ENCODE measurements around the gene APLN. TPM values are rescaled to one million over a fixed set of nuclear protein-coding genes. Genes with fewer than 3 reads are reported as not detected.

APLN gene
- total RNA-seq, 1 donor from 2014 or later, result 0.29 TPM

- Mint-ChIP-seq H3K4me1 (no peaks in the 10 kb centered on the region), H3K4me3 (no peak overlapping the region), H3K9me3 (peaks cover 5% of the 10 kb centered on the region), H3K27ac (no peak overlapping the region), H3K36me3 (no peaks in the 10 kb centered on the region), H3K27me3 (ENCODE audit: low read depth) (no peaks in the 10 kb centered on the region)
- no peak for TF ChIP-seq CTCF (IDR thresholded peaks at IDR 0.05; ENCODE audit: unreplicated experiment)
- no peak for DNase-seq (ENCODE audit: low spot score in 2 of 2, unreplicated experiment in 2 of 2)
These were observed 22.9 kb downstream of the APLN start for GRCh38 chrX:129631849-129632248.

DNA sequence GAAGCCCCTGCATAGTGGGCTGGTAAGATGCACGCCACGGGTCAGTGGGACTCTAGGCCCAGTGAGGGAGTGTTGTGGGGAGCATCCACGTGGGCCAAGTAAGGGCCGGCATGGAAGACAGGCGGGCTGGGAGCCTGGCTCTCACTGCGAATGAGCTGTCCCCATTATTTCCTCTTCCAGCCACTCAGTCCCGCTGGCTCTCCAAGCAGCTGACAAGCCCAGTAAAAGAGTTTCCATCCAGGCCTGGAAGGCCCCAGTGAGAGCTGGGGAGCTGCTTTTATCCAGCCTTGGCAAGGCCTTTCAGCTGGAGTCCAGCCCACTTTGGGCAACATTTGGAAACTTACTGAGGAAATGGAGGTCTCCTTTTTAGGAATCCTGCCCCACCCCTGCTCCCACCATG lies 24.9 kb downstream of the APLN start:
- Mint-ChIP-seq H3K27ac (no peak overlapping the region), H3K36me3 (peaks cover 1% of the 10 kb centered on the region), H3K9me3 (peaks cover 25% of the 10 kb centered on the region), H3K4me1 (peaks cover 9% of the 10 kb centered on the region), H3K27me3 (ENCODE audit: low read depth) (no peaks in the 10 kb centered on the region), H3K4me3 (no peak overlapping the region)
- DNase-seq (ENCODE audit: low spot score in 2 of 2, unreplicated experiment in 2 of 2), result no peak
- TF ChIP-seq CTCF (IDR thresholded peaks at IDR 0.05; ENCODE audit: unreplicated experiment), result no peak

DNA sequence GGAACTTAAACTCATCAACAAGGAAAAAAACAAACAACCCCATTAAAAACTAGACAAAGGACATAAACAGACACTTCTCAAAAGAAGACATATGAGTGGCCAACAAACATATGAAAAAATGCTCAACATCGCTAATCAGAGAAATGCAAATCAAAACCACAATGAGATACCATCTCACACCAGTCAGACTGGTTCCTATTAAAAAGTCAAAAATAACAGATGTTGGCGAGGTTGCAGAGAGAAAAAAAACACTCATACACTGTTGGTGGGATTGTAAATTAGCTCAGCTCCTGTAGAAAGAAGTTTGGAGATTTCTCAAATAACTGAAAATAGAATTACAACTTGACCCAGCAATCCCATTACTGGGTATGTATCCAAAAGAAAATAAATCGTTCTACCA lies 28.7 kb downstream of the APLN start:
- Mint-ChIP-seq H3K36me3 (peaks cover 1% of the 10 kb centered on the region), H3K27ac (no peak overlapping the region), H3K4me1 (peaks cover 10% of the 10 kb centered on the region), H3K27me3 (ENCODE audit: low read depth) (no peaks in the 10 kb centered on the region), H3K4me3 (no peak overlapping the region), H3K9me3 (peaks cover 39% of the 10 kb centered on the region)
- no peak for DNase-seq (ENCODE audit: low spot score in 2 of 2, unreplicated experiment in 2 of 2)
- no peak for TF ChIP-seq CTCF (IDR thresholded peaks at IDR 0.05; ENCODE audit: unreplicated experiment)

- peak in 1 of 2 experiments; percentile 49 for DNase-seq (ENCODE audit: low spot score in 2 of 2, unreplicated experiment in 2 of 2)
- Mint-ChIP-seq H3K4me3 (no peak overlapping the region), H3K9me3 (peaks cover 46% of the 10 kb centered on the region), H3K4me1 (peaks cover 10% of the 10 kb centered on the region), H3K27ac (peak overlapping the region; percentile 85), H3K27me3 (ENCODE audit: low read depth) (no peaks in the 10 kb centered on the region), H3K36me3 (peaks cover 1% of the 10 kb centered on the region)
- no peak for TF ChIP-seq CTCF (IDR thresholded peaks at IDR 0.05; ENCODE audit: unreplicated experiment)
These were observed 31.9 kb downstream of the APLN start for GRCh38 chrX:129622757-129623301.

GRCh38 chrX:129618997-129619396 lies 35.8 kb downstream of the APLN start:
- no peaks in the 10 kb centered on the region for H3K36me3 Mint-ChIP-seq
- H3K4me1 Mint-ChIP-seq, result peaks cover 11% of the 10 kb centered on the region
- H3K4me3 Mint-ChIP-seq, result no peak overlapping the region
- DNase-seq (ENCODE audit: low spot score in 2 of 2, unreplicated experiment in 2 of 2), result no peak
- TF ChIP-seq CTCF (IDR thresholded peaks at IDR 0.05; ENCODE audit: unreplicated experiment), result no peak
- no peaks in the 10 kb centered on the region for H3K27me3 Mint-ChIP-seq (ENCODE audit: low read depth)
- H3K9me3 Mint-ChIP-seq, result peaks cover 16% of the 10 kb centered on the region
- H3K27ac Mint-ChIP-seq, result no peak overlapping the region

- H3K27me3 Mint-ChIP-seq (ENCODE audit: low read depth), result no peaks in the 10 kb centered on the region
These were observed 37.3 kb downstream of the APLN start for GRCh38 chrX:129617420-129617819.

More at GRCh38 chrX:129617420-129617819, 37.3 kb downstream of the APLN start:
- H3K36me3 Mint-ChIP-seq, result no peaks in the 10 kb centered on the region
- peaks cover 10% of the 10 kb centered on the region for H3K4me1 Mint-ChIP-seq
- peaks cover 12% of the 10 kb centered on the region for H3K9me3 Mint-ChIP-seq
- DNase-seq (ENCODE audit: low spot score in 2 of 2, unreplicated experiment in 2 of 2), result no peak
- H3K27ac Mint-ChIP-seq, result no peak overlapping the region
- TF ChIP-seq CTCF (IDR thresholded peaks at IDR 0.05; ENCODE audit: unreplicated experiment), result no peak
- H3K4me3 Mint-ChIP-seq, result no peak overlapping the region
